MCF 10A (cell line): ENCODE measurements around the gene GJC3. TPM values are rescaled to one million over a fixed set of nuclear protein-coding genes. Genes with fewer than 3 reads are reported as not detected.

ENCODE experiments used
- Bru-seq: library from RNA; stranded (reverse); fragments of 400-500 nt; gene quantifications from one replicate; lab custom pipeline; 2021; lab: Mats Ljungman, UMichigan
- BruChase-seq, 2 experiments: library from RNA; stranded (reverse); fragments of 400-500 nt; gene quantifications; one replicate each; lab custom pipeline; 2021; lab: Mats Ljungman, UMichigan
- BruUV-seq: library from RNA; stranded (reverse); fragments of 400-500 nt; replicated peaks from 2 replicates; lab custom pipeline; 2021; lab: Mats Ljungman, UMichigan
- CTCF ChIA-PET: fragments of 300-600 bp; sonication (Branson Sonifier 250); formaldehyde crosslinking; extraction: SDS; loops from one replicate; lab custom pipeline; 2021; ENCODE audit warnings: antibody characterized with exemption, inconsistent platforms; lab: Yijun Ruan, JAX
- POLR2A ChIA-PET: fragments of 300-600, 350-650 bp; sonication (Branson Sonifier 250); formaldehyde crosslinking; extraction: SDS; loops from one replicate; lab custom pipeline; 2020; ENCODE audit warnings: antibody characterized with exemption, inconsistent platforms; lab: Yijun Ruan, JAX
- DNase-seq: peaks from one replicate; pipeline ENCODE4 v3.0.0-alpha.2; 2018; ENCODE audit not compliant: unreplicated experiment
- H3K27ac Mint-ChIP-seq: one replicate; pipeline ENCODE4 v1.8.0; 2022; ENCODE audit warnings: mild to moderate bottlenecking, low read depth, mixed read lengths; ENCODE audit not compliant: unreplicated experiment
- H3K27me3 Mint-ChIP-seq: one replicate; pipeline ENCODE4 v1.8.0; 2022; ENCODE audit warnings: mixed read lengths; ENCODE audit not compliant: insufficient read depth, unreplicated experiment
- H3K36me3 Mint-ChIP-seq: one replicate; pipeline ENCODE4 v1.8.0; 2022; ENCODE audit warnings: mild to moderate bottlenecking, moderate library complexity, mixed read lengths; ENCODE audit not compliant: insufficient read depth, unreplicated experiment
- H3K4me1 Mint-ChIP-seq: one replicate; pipeline ENCODE4 v1.8.0; 2022; ENCODE audit warnings: mixed read lengths; ENCODE audit not compliant: insufficient read depth, unreplicated experiment
- H3K4me3 Mint-ChIP-seq: one replicate; pipeline ENCODE4 v1.8.0; 2022; ENCODE audit warnings: mild to moderate bottlenecking, moderate library complexity, mixed read lengths; ENCODE audit not compliant: unreplicated experiment
- H3K9me3 Mint-ChIP-seq: one replicate; pipeline ENCODE4 v1.8.0; 2022; ENCODE audit warnings: mixed read lengths; ENCODE audit not compliant: unreplicated experiment
- CTCF ChIP-seq: fragments of 200-600 bp; IDR thresholded peaks from one replicate; pipeline ENCODE4 v1.8.0; 2022; ENCODE audit warnings: antibody characterized with exemption, mild to moderate bottlenecking; ENCODE audit not compliant: unreplicated experiment
- intact Hi-C: fragments of 100-400 bp; cut with micrococcal nuclease; formaldehyde crosslinking; loops from 2 replicates; pipeline ENCODE4 v1.14.1; 2022
- long read RNA-seq: library from polyadenylated mRNA; stranded (forward); transcript quantifications from one replicate; pipeline ENCODE4 v2.0.0, GENCODE V29; 2022
- total RNA-seq: library from RNA; stranded (reverse); gene quantifications from 2 replicates; pipeline ENCODE4 v1.2.3, GENCODE V29; 2022

The GJC3 gene, protein sequence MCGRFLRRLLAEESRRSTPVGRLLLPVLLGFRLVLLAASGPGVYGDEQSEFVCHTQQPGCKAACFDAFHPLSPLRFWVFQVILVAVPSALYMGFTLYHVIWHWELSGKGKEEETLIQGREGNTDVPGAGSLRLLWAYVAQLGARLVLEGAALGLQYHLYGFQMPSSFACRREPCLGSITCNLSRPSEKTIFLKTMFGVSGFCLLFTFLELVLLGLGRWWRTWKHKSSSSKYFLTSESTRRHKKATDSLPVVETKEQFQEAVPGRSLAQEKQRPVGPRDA
- total RNA-seq: not detected in 2 replicates
- not detected for Bru-seq, nascent RNA
- BruChase-seq, experiment 1, labeled RNA remaining after a 6-hour chase: not detected
- not detected for BruChase-seq, experiment 2, labeled RNA remaining after a 2-hour chase
- long read RNA-seq: 0 reads

DNA sequence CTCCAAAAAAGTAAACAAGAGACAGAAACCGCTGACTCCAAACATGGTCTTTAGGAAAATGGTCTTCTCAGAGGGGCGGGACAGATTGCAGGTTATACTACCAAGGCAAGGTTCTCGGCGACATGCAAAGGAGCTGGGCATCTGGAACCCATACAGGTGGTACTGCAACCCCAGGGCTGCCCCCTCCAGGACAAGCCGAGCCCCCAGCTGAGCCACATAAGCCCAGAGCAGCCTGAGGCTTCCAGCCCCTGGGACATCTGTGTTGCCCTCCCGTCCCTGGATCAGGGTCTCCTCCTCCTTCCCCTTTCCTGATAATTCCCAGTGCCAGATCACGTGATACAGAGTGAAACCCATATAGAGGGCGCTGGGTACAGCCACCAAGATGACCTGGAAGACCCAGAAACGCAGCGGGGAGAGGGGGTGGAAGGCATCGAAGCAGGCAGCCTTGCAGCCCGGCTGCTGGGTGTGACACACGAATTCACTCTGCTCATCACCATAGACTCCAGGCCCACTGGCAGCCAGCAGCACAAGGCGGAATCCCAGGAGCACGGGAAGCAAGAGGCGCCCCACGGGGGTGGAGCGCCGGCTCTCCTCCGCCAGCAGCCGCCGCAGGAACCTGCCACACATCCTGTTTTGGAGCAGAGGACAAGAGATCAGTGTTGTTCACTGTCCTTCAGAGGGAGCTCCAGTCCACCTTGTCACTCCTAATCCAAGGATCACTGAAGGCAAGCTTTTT lies at the start of gene GJC3:
TSS of gene GJC3 (minus strand) at position 627 of the 736 bp plus-strand sequence. CDS start at position 627, 0 bp downstream.
- Mint-ChIP-seq H3K27ac (no peak within 1 kb of the TSS), H3K4me1 (peaks cover 8% of the 10 kb centered on the region), H3K9me3 (no peaks in the 10 kb centered on the region), H3K4me3 (peak within 1 kb of the TSS; percentile 22), H3K36me3 (no peaks in the 10 kb centered on the region), H3K27me3 (peaks cover 77% of the 10 kb centered on the region)
- no TSS peak for BruUV-seq
- ChIA-PET POLR2A (interaction anchor here (1.0 to 3.4 kb wide), 2 partner anchors 10 to 61 kb away, joined by 3 to 22 read pairs; partner anchors contain the start of gene TRIM4), CTCF (interaction anchor here (0.8 to 3.3 kb wide), 8 partner anchors 11 to 100 kb away, joined by 3 to 24 read pairs (median 4); partner anchors contain the start of gene TRIM4)
- peak; percentile 50 for DNase-seq
- peak; percentile 24 for TF ChIP-seq CTCF
- intact Hi-C loops: no loop called here

- no peaks in the 10 kb centered on the region for H3K27me3 Mint-ChIP-seq
- POLR2A ChIA-PET: interaction anchor here (1.0 kb wide), 1 partner anchor 21 kb away, joined by 3 read pairs; no protein-coding TSS in a partner anchor
- intact Hi-C loops: no loop called here
- BruUV-seq: no TSS peak
- TF ChIP-seq CTCF: no peak
- peaks cover 5% of the 10 kb centered on the region for H3K36me3 Mint-ChIP-seq
- CTCF ChIA-PET: interaction anchor here (0.6 to 1.4 kb wide), 3 partner anchors 14 to 67 kb away, joined by 3 to 4 read pairs (median 3); no protein-coding TSS in a partner anchor
- H3K4me1 Mint-ChIP-seq: peaks cover 13% of the 10 kb centered on the region
- H3K27ac Mint-ChIP-seq: no peak overlapping the region
- H3K9me3 Mint-ChIP-seq: no peaks in the 10 kb centered on the region
- H3K4me3 Mint-ChIP-seq: no peak overlapping the region
- DNase-seq: peak; percentile 10
Observed at GRCh38 chr7:99976626-99977025, 47.2 kb upstream of the GJC3 start.

DNA sequence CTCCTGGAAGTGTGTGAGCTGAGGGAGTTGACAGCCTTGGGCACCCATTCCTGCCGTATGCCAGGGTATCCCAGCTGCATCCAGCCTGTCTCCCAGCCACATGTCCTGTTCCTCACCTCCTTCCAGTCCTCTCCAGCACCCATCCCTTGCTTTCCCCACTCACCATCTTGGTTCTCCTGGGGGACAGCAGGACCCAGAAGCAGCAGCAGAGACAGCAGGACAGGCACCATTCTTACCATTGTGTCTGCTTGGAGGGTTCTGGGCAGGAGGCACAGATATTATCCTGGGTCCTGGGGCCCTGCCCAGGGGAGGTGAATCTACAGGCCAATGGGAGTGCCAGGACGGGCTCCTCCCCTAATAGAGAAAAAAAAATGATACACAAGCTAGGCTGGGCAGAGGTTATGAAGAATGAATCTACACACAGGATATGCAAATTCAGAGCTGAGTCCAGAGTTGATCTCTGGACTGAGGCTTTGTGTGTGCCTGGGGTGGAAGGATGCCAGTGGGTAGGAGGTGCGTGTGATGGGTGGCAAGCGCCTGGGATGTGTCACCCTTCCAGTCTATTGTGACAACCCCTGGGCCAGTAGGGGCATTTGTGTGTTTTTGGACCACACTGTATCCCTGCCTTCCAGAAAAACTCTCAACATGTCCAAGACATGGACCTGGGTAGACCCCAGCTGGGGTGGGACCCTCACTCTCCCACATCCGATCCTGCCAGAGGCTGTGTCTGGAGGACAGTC lies 46.5 kb upstream of the GJC3 start, which contains the start of gene AZGP1:
TSS of gene AZGP1 (minus strand) at position 250 of the 740 bp plus-strand sequence. CDS start at position 239, 11 bp downstream.
- intact Hi-C loops: no loop called here
- CTCF ChIA-PET: interaction anchor here (0.6 to 1.3 kb wide), 2 partner anchors 14 to 67 kb away, joined by 3 read pairs; no protein-coding TSS in a partner anchor
- H3K27me3 Mint-ChIP-seq: no peaks in the 10 kb centered on the region
- no TSS peak for BruUV-seq
- H3K27ac Mint-ChIP-seq: no peak within 1 kb of the TSS
- POLR2A ChIA-PET: interaction anchor here (0.6 to 1.0 kb wide), 5 partner anchors 16 to 424 kb away, joined by 3 to 4 read pairs (median 3); partner anchors contain the start of gene TRIM4
- no peaks in the 10 kb centered on the region for H3K9me3 Mint-ChIP-seq
- no peak for TF ChIP-seq CTCF
- no peak within 1 kb of the TSS for H3K4me3 Mint-ChIP-seq
- peak; percentile 33 for DNase-seq
- H3K4me1 Mint-ChIP-seq: peaks cover 13% of the 10 kb centered on the region
- peaks cover 5% of the 10 kb centered on the region for H3K36me3 Mint-ChIP-seq
